ENCODE data around the gene DEPDC1. TPM values are rescaled to one million over a fixed set of nuclear protein-coding genes. Genes with fewer than 3 reads are reported as not detected.
A peak's percentile ranks its signal among the peaks of the same experiment; 100 is the strongest.

Gene DEPDC1, protein sequence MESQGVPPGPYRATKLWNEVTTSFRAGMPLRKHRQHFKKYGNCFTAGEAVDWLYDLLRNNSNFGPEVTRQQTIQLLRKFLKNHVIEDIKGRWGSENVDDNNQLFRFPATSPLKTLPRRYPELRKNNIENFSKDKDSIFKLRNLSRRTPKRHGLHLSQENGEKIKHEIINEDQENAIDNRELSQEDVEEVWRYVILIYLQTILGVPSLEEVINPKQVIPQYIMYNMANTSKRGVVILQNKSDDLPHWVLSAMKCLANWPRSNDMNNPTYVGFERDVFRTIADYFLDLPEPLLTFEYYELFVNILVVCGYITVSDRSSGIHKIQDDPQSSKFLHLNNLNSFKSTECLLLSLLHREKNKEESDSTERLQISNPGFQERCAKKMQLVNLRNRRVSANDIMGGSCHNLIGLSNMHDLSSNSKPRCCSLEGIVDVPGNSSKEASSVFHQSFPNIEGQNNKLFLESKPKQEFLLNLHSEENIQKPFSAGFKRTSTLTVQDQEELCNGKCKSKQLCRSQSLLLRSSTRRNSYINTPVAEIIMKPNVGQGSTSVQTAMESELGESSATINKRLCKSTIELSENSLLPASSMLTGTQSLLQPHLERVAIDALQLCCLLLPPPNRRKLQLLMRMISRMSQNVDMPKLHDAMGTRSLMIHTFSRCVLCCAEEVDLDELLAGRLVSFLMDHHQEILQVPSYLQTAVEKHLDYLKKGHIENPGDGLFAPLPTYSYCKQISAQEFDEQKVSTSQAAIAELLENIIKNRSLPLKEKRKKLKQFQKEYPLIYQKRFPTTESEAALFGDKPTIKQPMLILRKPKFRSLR
- not detected for total RNA-seq

DNA sequence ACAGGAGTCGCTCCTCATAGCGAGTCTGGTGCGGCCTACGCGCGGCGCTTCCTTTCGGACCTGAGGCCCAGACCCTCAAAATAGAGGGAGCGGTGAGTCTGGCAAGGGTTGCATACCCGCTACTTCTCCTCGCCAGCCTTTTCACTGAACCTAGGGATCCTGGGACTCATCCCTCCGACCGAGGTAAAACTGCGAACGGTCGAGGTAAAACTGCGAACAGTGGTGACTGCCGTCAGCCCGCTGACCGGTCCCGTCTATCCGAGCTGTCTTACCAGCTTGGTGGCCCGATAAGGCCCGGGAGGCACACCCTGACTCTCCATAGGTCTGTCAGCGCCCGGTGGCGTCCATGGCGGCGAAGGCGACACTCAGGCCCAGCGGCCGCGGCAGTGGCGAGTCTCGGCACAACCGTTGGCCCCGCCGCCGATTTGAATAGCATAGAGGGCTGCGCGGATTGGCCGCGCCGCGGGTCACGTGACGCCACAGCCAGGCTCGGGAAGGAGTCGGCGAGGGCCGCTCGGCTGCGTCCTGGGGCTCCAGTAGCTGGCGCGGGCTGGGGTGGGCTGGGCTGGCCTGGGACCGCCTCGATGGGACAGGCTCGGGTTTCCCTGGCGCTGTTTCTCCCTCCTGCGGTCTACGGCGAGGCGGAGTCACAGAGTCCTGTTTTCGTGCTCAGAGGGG lies at the start of gene DEPDC1:
DEPDC1 (minus strand) TSS at position 403 of the 678 bp plus-strand sequence; CDS start at position 320, 83 bp downstream.
- 0% methylated on average over 50 to 53 of the region's 64 CpGs for WGBS, 2 donors
- Histone ChIP-seq H3K27ac (peak within 1 kb of the TSS in 2 of 4 donors; percentile 57 to 73), H3K4me1 (peaks cover 0 to 20% (median 7%) of the 10 kb centered on the region in 4 donors)

DNA sequence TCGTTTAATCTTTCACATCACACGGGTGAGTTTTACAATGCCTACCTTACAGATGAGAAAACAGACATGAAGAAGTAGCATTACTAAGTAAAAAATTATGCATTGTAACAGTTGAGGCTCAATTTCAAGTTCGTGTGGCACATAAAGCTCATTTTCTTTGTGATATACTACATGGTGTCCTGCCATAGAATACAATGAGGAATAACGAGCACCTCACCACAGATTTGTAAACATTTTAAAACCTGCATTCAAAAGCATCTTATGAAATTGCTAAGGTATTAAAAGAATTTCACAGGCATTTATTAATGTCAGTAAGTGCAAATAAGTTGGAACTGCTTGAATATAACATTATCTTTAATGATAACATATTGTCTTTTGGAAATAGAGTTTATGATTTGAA lies 47.8 kb upstream of the DEPDC1 start:
- WGBS, 2 donors, result 80 to 84% methylated on average over 4 of the region's 4 CpGs
- TF ChIP-seq EP300 (IDR thresholded peaks at IDR 0.05) (no peak), POLR2A (IDR thresholded peaks at IDR 0.05) (no peak)
- TF ChIP-seq, protein P1, sequence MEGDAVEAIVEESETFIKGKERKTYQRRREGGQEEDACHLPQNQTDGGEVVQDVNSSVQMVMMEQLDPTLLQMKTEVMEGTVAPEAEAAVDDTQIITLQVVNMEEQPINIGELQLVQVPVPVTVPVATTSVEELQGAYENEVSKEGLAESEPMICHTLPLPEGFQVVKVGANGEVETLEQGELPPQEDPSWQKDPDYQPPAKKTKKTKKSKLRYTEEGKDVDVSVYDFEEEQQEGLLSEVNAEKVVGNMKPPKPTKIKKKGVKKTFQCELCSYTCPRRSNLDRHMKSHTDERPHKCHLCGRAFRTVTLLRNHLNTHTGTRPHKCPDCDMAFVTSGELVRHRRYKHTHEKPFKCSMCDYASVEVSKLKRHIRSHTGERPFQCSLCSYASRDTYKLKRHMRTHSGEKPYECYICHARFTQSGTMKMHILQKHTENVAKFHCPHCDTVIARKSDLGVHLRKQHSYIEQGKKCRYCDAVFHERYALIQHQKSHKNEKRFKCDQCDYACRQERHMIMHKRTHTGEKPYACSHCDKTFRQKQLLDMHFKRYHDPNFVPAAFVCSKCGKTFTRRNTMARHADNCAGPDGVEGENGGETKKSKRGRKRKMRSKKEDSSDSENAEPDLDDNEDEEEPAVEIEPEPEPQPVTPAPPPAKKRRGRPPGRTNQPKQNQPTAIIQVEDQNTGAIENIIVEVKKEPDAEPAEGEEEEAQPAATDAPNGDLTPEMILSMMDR (IDR thresholded peaks at IDR 0.05), result no peak
- H3K27ac ChIP-seq, result no peak overlapping the region
- H3K27me3 ChIP-seq, result no peaks in the 10 kb centered on the region
- DNase-seq (ENCODE audit: low spot score in 2 of 2), result no peak
- no peak overlapping the region for H3K4me3 ChIP-seq
- no peaks in the 10 kb centered on the region for H3K4me1 ChIP-seq
- peaks cover 0 to 3% (median 0%) of the 10 kb centered on the region in 4 donors for H3K9me3 ChIP-seq
- H3K36me3 ChIP-seq, result no peaks in the 10 kb centered on the region

More for the DNA sequence above, at the start of gene DEPDC1:
- H3K36me3 ChIP-seq, result no peaks in the 10 kb centered on the region
- H3K9me3 ChIP-seq, result no peaks in the 10 kb centered on the region
- peak within 1 kb of the TSS; percentile 39 to 67 (median 56) for H3K4me3 ChIP-seq
- TF ChIP-seq POLR2A (IDR thresholded peaks at IDR 0.05), result no peak
- peak in 1 of 2 donors; percentile 30 for TF ChIP-seq EP300 (IDR thresholded peaks at IDR 0.05)
- TF ChIP-seq, protein P1 (IDR thresholded peaks at IDR 0.05), result peak in 2 of 5 experiments; percentile 10 to 24
- peak; percentile 90 to 92 for DNase-seq (ENCODE audit: low spot score in 2 of 2)
- no peaks in the 10 kb centered on the region for H3K27me3 ChIP-seq

DNA sequence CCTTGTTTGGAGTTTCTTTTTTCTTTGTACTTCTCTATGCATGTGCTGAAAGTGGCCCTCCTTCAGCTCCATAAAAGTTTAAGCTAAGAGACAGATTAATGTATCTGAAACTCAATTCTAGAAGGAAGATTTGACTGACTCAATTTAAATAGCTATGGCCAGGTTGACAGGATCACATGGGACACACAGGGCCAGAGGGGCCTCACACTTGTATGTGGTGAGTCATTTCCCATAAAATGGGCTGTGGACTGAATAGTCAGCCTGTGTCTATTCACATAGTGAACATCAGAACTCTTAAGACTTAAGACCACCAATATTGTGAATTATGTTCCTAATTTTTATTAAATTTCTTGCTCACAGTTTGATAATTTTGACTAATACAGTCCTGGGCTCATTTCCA lies 45.7 kb upstream of the DEPDC1 start:
- no peak overlapping the region for H3K27ac ChIP-seq
- H3K9me3 ChIP-seq, result no peaks in the 10 kb centered on the region
- TF ChIP-seq POLR2A (IDR thresholded peaks at IDR 0.05) (no peak), EP300 (IDR thresholded peaks at IDR 0.05) (no peak)
- TF ChIP-seq, protein P1 (IDR thresholded peaks at IDR 0.05), result no peak
- no peaks in the 10 kb centered on the region for H3K4me1 ChIP-seq
- H3K27me3 ChIP-seq, result no peaks in the 10 kb centered on the region
- no peak overlapping the region for H3K4me3 ChIP-seq
- H3K36me3 ChIP-seq, result no peaks in the 10 kb centered on the region
- DNase-seq (ENCODE audit: low spot score in 2 of 2), result no peak

GRCh38 chr1:68538941-68539340 lies 42.1 kb upstream of the DEPDC1 start:
- Histone ChIP-seq H3K4me1 (no peaks in the 10 kb centered on the region), H3K27ac (no peak overlapping the region), H3K4me3 (no peak overlapping the region), H3K27me3 (no peaks in the 10 kb centered on the region), H3K36me3 (no peaks in the 10 kb centered on the region), H3K9me3 (no peaks in the 10 kb centered on the region)
- no peak for DNase-seq (ENCODE audit: low spot score in 2 of 2)
- TF ChIP-seq POLR2A (IDR thresholded peaks at IDR 0.05) (no peak), EP300 (IDR thresholded peaks at IDR 0.05) (no peak)
- TF ChIP-seq, protein P1 (IDR thresholded peaks at IDR 0.05), result no peak

All from tibial nerve (tissue), 4 donors.